WTC11 (cell line): ENCODE results near the gene FSTL4.

ENCODE experiments used
- GABPB1 ChIP-seq: sonication (generic); formaldehyde crosslinking; IDR thresholded peaks from 2 replicates; pipeline ENCODE4 v1.8.1; 2023; ENCODE audit warnings: mild to moderate bottlenecking, missing genetic modification reagents
- TF ChIP-seq, protein P1 (sequence below): sonication (generic); formaldehyde crosslinking; conservative IDR thresholded peaks from 2 replicates; pipeline ENCODE4 v1.8.1; 2022; ENCODE audit warnings: mild to moderate bottlenecking, missing genetic modification reagents

- TF ChIP-seq, protein P1, sequence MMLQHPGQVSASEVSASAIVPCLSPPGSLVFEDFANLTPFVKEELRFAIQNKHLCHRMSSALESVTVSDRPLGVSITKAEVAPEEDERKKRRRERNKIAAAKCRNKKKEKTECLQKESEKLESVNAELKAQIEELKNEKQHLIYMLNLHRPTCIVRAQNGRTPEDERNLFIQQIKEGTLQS (CRISPR knock-in tag), result no peak
- no peak for TF ChIP-seq GABPB1 (CRISPR knock-in tag)
Measured at GRCh38 chr5:133249593-133249992, 362.7 kb downstream of the FSTL4 start.
